SU-DHL-6 (cell line): Measurements from ENCODE around the gene TBC1D10A.

Experiments
- H2AFZ ChIP-seq: fragments of 200-600 bp; sonication (generic); 2 replicates; pipeline ENCODE4 v1.6.1; 2014; ENCODE audit warnings: low read depth, mild to moderate bottlenecking, moderate library complexity, mixed read lengths, antibody characterized with exemption, low read length; ENCODE audit not compliant: severe bottlenecking
- H3F3A ChIP-seq: fragments of 200-600 bp; shearing (Covaris generic); 2 replicates; pipeline ENCODE4 v1.6.0; 2016; ENCODE audit warnings: antibody characterized with exemption, mild to moderate bottlenecking; ENCODE audit not compliant: insufficient read depth
- H3K27ac ChIP-seq: fragments of 200-600 bp; sonication (generic); 2 replicates; pipeline ENCODE4 v1.5.1; 2016; ENCODE audit warnings: low read depth, mild to moderate bottlenecking, low read length, moderate library complexity, mixed read lengths
- H3K27me3 ChIP-seq: fragments of 200-600 bp; sonication (generic), shearing (Covaris generic); 2 replicates; pipeline ENCODE4 v1.6.0; 2014; ENCODE audit warnings: mild to moderate bottlenecking, low read length
- H3K36me3 ChIP-seq: fragments of 200-600 bp; sonication (generic); 2 replicates; pipeline ENCODE4 v1.6.1; 2014; ENCODE audit warnings: mild to moderate bottlenecking, low read length, mixed read lengths
- H3K4me2 ChIP-seq: fragments of 300-600, 200-600 bp; shearing (Covaris generic), sonication (generic); 2 replicates; pipeline ENCODE4 v1.6.0; 2014; ENCODE audit warnings: low read length, low read depth, mild to moderate bottlenecking; ENCODE audit not compliant: poor library complexity, severe bottlenecking
- H3K4me3 ChIP-seq: fragments of 200-600 bp; sonication (generic); 2 replicates; pipeline ENCODE4 v1.5.1; 2014; ENCODE audit warnings: antibody characterized with exemption, low read length, mild to moderate bottlenecking, mixed read lengths; ENCODE audit not compliant: insufficient read depth, poor library complexity, severe bottlenecking
- H3K79me2 ChIP-seq: fragments of 200-600 bp; sonication (generic); 2 replicates; pipeline ENCODE4 v1.6.1; 2014; ENCODE audit warnings: mild to moderate bottlenecking, low read length, moderate library complexity; ENCODE audit not compliant: insufficient read depth
- H3K9ac ChIP-seq: fragments of 200-600 bp; sonication (generic); 2 replicates; pipeline ENCODE4 v1.7.0; 2014; ENCODE audit warnings: mild to moderate bottlenecking, low read length
- H3K9me2 ChIP-seq: fragments of 200-600 bp; sonication (generic); replicated peaks from 2 replicates; pipeline ENCODE4 v1.6.1; 2014; ENCODE audit warnings: low read length; ENCODE audit not compliant: insufficient read depth
- H3K9me3 ChIP-seq: fragments of 200-600 bp; sonication (generic); 2 replicates; pipeline ENCODE4 v1.6.1; 2014; ENCODE audit warnings: low read length, mixed read lengths; ENCODE audit not compliant: insufficient read depth
- H4K20me1 ChIP-seq: fragments of 200-600 bp; sonication (generic); 2 replicates; pipeline ENCODE4 v1.6.1; 2014; ENCODE audit warnings: low read depth, mild to moderate bottlenecking, antibody characterized with exemption, low read length, moderate library complexity, mixed read lengths
- EZH2phosphoT487 ChIP-seq: fragments of 200-600 bp; sonication (generic), shearing (Covaris generic); conservative IDR thresholded peaks from 2 replicates; pipeline ENCODE4 v1.6.1; 2018; ENCODE audit warnings: mild to moderate bottlenecking, antibody characterized with exemption, low read length, moderate library complexity, mixed read lengths
- TF ChIP-seq, protein P1 (sequence below): fragments of 200-600 bp; sonication (generic); IDR thresholded peaks from one replicate; pipeline ENCODE4 v1.5.1; 2017; ENCODE audit warnings: antibody characterized with exemption, mild to moderate bottlenecking, low read length, moderate library complexity; ENCODE audit not compliant: insufficient read depth, poor library complexity, severe bottlenecking

The TBC1D10A gene

GRCh38 chr22:30293026-30293425 is 33.7 kb downstream of the TBC1D10A start:
- no peak overlapping the region for H3K4me2 ChIP-seq

GRCh38 chr22:30292069-30292970 is 34.4 kb downstream of the TBC1D10A start:
- Histone ChIP-seq H3K27ac (no peak overlapping the region), H3K9me3 (no peaks in the 10 kb centered on the region), H2AFZ (no peak overlapping the region), H3K36me3 (no peaks in the 10 kb centered on the region), H3K9me2 (no peaks in the 10 kb centered on the region), H3F3A (peaks cover 5% of the 10 kb centered on the region; the same call in 1 of the 2 replicates), H4K20me1 (no peaks in the 10 kb centered on the region), H3K9ac (no peak overlapping the region), H3K4me3 (no peak overlapping the region), H3K79me2 (no peaks in the 10 kb centered on the region), H3K4me2 (no peak overlapping the region), H3K27me3 (no peaks in the 10 kb centered on the region)
- TF ChIP-seq, protein P1, sequence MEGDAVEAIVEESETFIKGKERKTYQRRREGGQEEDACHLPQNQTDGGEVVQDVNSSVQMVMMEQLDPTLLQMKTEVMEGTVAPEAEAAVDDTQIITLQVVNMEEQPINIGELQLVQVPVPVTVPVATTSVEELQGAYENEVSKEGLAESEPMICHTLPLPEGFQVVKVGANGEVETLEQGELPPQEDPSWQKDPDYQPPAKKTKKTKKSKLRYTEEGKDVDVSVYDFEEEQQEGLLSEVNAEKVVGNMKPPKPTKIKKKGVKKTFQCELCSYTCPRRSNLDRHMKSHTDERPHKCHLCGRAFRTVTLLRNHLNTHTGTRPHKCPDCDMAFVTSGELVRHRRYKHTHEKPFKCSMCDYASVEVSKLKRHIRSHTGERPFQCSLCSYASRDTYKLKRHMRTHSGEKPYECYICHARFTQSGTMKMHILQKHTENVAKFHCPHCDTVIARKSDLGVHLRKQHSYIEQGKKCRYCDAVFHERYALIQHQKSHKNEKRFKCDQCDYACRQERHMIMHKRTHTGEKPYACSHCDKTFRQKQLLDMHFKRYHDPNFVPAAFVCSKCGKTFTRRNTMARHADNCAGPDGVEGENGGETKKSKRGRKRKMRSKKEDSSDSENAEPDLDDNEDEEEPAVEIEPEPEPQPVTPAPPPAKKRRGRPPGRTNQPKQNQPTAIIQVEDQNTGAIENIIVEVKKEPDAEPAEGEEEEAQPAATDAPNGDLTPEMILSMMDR = no peak
- TF ChIP-seq EZH2phosphoT487 = no peak

More at GRCh38 chr22:30293026-30293425, 33.7 kb downstream of the TBC1D10A start:
- Histone ChIP-seq H3K4me3 (no peak overlapping the region), H3K9ac (no peak overlapping the region), H4K20me1 (no peaks in the 10 kb centered on the region), H3F3A (peaks cover 5% of the 10 kb centered on the region; the same call in 1 of the 2 replicates), H3K9me2 (no peaks in the 10 kb centered on the region), H3K36me3 (no peaks in the 10 kb centered on the region), H2AFZ (no peak overlapping the region), H3K9me3 (no peaks in the 10 kb centered on the region), H3K79me2 (no peaks in the 10 kb centered on the region), H3K27ac (no peak overlapping the region), H3K27me3 (no peaks in the 10 kb centered on the region)
- TF ChIP-seq EZH2phosphoT487 = no peak
- TF ChIP-seq, protein P1 = no peak

DNA sequence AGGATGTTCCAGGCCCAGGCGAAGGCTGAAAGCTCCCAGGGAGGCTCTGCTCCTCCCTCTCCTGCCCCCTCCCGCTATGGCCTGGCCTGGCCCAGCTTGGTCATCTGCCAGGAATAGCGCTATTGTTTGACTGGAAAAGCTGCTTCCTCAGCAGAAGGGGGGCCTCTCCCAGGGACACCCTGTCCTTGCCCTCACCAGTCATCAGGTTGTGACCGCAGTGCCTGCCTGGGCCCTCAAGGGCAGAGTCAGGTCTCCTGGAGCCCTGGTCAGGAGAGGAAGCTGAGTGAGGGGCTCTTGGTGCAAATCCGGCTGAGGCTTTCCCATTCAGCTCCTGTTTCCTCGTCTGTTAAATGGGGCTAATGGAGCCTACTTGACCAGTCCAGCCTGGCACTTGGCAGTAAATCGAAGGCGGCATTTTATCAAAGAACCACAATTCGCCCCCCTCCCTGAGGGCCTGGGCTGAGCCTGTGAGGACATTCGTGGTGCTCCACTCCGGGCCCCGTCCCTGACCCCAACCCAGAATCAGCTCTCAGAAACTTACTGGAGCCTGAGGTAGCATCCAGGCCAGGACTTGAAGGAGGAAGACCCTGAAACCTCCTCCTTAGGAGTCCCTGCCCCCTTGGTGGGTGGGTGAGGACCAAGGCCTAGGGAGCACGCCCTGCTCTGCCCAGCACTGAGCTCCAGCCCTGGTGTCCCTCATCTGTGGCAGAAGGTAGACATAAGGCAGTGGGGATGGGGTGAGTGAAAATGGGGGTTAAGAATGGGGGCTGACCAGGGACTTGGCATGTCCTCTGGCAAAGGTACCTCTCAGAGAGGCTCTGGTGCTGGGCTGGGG is 35.5 kb downstream of the TBC1D10A start:
- Histone ChIP-seq H3K79me2 (no peaks in the 10 kb centered on the region), H3K27me3 (no peaks in the 10 kb centered on the region), H3K4me2 (no peak overlapping the region), H2AFZ (no peak overlapping the region), H3K9me2 (no peaks in the 10 kb centered on the region), H3K27ac (no peak overlapping the region), H4K20me1 (no peaks in the 10 kb centered on the region), H3K4me3 (no peak overlapping the region), H3K9me3 (no peaks in the 10 kb centered on the region), H3K36me3 (no peaks in the 10 kb centered on the region), H3K9ac (no peak overlapping the region), H3F3A (peaks cover 5% of the 10 kb centered on the region; the same call in 1 of the 2 replicates)
- TF ChIP-seq, protein P1 = no peak
- TF ChIP-seq EZH2phosphoT487 = no peak
